Stimulated activated CD8-positive, alpha-beta memory T cell treated with anti-CD3 and anti-CD28 coated beads, Interleukin-2, amount 100 ng/mL, for 1 hour (primary cell): ENCODE data around the gene SLC1A7.

Source experiments
- DNase-seq, 2 donors: peaks; one replicate each; pipeline ENCODE4 v3.0.0-alpha.2; 2020; ENCODE audit warnings: low read depth in 2 of 2

The SLC1A7 gene

DNA sequence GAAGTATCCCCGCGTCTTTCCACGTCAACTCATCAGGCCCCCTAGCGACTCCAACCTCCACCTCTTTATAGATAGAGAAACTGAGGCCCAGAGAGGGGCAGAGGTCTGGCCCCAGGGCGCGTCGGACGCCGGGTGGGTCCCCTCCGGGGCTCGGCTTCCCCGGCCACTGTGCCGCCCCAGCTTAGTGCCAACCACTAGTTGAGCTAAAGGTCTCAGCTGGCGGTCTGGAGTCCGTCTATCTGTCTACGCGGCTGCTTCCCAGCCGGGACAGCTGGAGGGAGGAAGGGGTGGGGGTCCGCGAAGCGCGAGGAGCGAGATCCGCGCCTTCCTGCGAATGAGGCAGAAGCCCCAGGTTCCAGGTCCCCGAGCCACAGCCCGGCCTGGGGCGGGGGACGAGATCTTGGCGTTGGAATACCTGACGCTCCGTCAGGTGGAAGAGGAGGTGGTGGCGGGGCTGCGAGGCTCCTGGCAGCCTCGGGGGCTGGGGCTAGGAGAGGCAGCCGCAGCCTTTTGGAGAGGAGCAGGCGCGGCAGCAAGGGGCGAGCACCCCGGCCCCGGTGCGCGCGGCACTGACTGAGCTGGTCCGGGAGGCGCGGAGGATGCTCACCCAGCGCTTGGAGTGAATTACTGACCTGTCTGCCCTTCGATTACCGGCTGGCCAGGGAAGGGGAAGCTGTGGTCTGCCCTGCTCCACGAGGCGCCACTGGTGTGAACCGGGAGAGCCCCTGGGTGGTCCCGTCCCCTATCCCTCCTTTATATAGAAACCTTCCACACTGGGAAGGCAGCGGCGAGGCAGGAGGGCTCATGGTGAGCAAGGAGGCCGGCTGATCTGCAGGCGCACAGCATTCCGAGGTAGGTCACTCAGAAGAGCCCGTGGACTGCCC lies 79.5 kb downstream of the SLC1A7 start:
- DNase-seq, result no peak

DNA sequence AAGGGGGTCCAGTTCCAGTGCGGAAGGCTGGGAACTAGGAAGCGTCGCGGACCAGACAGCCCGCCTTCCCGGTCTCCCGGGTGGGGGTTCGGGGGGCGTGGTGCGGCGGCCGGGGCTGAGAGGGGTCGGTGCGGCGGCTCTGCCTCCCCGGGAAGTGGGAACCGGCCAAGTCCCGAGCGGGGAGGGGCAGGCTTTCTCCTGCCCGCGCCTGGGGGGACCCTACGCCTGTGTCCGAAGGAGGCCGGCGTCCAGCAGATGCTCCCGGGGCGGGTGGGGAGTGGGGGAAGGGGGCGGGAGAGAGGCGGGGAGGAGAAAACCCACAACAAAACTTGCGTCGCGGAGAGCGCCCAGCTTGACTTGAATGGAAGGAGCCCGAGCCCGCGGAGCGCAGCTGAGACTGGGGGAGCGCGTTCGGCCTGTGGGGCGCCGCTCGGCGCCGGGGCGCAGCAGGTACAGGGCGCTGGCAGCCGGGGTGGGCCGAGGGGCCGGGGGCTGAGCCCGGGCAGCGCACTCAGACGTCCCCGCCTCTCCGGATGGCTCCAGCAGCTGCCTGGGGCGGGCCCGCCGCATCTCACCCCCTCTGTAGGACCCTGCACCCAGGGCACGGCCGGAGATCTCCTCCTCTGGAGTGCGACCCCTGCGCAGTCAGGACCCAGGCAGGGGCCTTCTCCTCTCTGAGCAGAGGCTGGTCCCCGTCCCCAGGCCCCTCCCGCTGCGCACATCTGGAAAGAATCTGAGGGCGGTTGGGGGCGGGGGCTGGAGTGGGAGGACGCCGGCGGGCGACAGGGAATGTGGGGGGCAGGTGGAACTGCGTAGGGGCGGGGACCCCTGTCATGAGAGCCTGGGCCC lies 80.4 kb downstream of the SLC1A7 start, which contains the start of gene PODN:
Gene PODN (plus strand): TSS at position 355 of the 849 bp plus-strand sequence. CDS start 7,643 bp downstream, outside the sequence.
- no peak for DNase-seq

DNA sequence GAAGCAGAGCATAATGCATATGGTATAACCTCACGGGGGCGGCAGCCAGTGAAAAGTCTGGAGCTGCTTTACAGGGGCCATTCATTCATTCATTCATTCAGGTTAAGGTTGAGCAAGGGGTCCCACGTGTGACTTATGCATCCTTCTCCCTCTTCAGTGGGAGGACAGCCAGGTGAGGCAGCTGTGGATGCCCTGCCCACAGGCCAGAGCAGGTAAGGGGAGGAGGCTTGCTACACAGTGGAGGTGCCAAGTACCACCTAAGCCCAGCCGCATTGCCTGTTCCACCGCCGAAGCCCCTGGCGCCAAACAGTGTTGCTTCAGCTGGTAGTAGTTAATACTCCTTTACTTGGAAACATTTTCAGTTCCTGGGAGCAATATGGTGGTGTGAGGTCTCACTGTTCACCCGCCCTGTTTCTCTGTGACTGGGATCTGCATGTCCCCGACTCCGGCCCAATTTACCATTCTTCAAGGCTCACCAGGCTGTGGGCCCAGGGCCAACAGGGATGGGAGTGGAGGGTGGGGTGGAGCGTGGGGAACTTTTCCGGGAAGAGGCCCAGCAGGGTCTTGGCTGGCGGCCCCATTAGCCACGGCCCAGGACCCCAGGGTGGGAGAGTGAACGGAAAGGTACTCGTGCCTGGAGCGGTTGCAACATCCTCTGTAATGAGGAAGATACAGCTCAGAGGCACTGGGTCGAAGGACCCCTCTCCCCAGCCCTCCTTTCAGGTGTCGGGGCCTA lies 81.1 kb downstream of the SLC1A7 start:
- no peak for DNase-seq

DNA sequence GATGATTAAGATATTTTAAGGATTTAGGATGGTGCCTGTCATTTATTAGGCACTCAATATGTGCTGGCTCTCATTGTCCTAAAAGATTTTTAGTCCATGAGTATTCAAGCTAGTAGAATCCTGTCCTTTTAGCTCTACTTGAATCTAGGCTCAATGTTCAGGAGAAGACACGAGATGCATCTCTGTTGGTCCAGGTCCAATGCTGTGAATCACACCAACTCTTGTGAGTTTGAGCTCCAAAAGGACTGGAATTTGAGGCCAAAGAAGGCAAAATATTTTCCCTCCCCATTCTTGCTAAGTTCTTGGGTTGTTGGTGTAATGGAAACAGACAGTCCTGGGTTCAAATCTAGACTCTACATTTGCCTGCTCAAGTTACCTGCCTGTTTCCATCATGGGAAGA lies 81.9 kb downstream of the SLC1A7 start:
- DNase-seq, result no peak

DNA sequence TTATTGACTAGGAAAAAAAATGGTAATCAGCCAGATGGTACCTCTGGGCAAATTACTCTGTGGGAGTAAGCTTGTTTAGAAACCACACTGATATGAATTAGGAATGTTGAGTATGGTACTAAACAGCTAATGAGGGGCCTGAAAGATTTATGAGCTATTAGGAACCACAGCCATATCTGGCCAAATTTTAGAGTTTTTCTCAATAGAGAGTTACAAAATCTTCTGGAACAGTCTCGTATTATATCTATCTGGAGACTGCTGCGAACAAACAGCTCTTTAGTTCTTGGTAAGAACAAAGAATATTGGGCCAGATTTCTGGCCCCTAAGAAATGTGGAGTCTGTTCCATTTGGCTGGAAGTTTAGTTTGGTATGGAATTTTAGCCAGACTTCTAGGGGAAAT lies 85.3 kb downstream of the SLC1A7 start:
- DNase-seq, result no peak

DNA sequence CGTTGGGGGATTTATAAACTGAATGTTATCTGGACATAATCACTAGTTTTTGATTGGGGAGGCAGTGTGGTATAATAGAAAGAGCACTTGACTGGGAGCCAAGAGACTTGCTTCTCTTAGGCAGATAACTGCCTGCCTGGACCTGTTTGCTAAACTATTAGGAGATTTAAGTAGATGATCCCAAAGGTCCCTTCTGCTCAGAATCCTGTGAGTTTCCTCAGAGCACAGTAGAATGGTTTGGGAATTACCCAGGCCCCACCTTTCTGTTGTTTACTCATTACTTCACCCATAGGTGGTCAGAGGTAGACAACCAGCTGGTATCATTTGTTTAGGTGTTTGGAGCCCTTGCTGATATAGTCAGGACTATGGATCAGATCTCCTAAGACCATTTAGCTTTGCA lies 90.8 kb downstream of the SLC1A7 start:
- no peak for DNase-seq

DNA sequence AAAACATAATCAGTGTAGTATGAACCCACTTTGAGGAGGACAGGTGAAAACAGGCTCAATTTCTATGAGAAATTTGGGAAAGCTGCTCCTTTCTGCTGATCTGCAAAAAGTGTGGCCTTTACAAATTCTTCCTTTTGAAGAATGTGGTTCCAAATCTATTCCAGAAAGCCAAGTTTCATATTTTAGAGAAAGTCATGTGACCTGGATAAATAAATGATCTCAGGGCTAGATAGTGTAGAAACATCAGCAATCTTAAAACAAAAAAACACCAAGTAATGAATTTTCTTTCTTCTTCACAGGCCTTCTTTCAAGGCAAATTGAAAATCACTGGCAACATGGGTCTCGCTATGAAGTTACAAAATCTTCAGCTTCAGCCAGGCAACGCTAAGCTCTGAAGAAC lies 92.1 kb downstream of the SLC1A7 start:
- DNase-seq, result no peak

DNA sequence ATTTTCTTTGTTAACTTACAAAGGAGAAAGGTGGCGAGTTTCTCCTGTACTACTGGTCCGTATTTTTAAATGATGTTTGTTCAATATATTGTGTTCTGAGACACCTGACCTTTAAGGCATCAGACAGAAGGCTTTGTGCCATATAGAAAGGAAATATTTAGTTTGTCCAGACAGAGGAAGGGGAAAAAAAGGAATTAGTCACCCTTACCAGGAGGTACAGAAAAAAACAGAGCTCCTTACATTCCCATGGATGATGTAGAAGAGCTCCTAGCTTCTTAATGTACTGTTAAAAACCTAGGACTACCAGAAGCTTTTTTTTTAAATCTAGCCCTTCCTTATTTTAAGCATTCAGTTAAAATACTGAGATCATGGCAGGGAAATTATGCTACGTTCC lies 92.9 kb downstream of the SLC1A7 start:
- DNase-seq, result no peak

DNA sequence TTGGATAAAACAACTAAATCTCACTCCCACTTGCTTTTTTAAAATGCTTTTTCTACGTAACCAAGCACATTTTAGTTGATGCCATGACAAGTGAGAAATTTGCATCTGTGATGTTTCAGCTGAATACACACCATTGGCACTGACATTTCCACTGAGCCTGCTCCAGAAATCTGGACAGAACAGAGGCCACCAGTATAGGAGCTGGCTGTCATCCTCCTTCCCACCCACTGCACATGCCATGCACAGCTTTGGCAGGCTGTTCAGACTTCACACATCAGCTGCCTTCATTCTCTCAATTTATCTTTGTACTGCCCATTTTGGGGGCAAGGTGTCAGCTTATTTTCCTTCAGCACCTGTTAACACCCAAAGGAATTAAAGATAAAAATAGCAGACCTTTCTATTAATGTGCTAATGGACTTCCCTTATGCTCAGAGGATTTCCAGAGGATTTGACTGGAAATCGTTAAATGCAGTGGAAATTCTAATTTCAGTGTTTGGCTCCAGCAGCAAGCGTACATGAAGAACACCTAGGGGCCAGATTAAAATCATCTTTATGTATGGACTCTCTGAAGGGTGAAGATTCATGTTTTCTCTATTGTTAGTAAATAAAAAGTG lies 93.4 kb downstream of the SLC1A7 start:
- no peak for DNase-seq

DNA sequence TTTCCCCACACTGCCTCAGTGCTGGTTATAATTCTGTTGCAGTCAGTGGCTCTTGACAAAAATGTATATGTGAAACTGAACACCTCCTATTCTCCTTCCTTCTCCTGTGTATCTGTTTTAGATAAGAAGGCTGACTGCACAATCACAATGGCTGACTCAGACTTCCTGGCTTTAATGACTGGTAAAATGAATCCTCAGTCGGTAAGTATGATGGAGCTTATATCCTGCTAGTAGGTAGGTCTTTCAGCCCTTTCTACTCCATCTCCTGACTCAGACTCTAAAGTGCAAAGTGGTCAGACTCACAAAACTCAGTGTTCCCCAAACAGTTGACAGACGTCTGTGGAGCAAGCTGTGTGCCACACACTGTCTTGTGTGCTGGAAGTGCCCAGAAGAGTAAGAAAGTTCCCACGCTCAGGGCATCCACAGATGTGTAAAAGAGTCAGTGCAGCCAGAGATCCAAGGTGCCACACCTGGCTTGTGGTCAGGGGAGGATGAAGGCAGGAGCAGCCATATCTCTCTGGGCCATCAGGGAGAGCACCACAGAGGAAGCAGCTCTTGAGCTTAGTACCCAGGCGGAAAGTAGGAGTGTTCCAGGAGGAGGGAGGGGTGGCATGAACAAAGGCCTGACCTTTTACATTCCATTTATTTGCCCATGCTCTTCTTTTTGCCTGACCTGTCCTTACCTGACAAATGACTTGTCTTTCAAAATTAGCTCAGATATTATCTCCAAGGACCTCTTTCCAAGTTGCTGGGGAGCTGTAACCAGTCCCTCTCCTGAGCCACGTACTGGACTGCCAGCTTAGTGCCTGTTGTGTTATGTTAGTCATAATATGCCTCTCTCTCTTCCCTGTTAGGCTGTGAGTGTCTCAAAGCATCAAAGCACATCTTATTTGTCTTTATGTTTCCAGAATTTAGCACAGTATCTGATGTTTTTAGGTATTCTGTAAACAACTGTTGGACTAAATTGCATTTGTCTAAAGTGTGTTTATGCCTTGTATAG lies 94.4 kb downstream of the SLC1A7 start:
- DNase-seq, result no peak

DNA sequence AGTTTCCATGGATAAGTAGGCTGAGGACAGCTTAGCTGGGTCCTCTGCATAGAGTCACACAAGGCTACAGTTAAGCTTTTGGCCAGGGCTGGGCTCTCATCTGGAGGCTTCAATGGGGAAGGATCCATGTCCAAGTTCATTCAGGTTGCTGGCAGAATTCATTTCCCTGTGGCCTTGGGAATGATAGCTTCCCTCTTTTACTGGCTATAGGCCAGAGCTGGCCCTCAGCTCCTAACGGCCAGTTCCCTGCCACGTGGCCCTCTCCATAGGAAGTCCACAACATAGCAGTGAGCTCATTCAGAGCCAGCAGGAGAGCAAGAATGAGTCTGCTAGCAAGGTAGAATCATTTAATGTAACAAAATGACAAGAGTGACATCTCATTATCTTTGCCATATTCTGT lies 95.5 kb downstream of the SLC1A7 start:
- DNase-seq, result no peak

DNA sequence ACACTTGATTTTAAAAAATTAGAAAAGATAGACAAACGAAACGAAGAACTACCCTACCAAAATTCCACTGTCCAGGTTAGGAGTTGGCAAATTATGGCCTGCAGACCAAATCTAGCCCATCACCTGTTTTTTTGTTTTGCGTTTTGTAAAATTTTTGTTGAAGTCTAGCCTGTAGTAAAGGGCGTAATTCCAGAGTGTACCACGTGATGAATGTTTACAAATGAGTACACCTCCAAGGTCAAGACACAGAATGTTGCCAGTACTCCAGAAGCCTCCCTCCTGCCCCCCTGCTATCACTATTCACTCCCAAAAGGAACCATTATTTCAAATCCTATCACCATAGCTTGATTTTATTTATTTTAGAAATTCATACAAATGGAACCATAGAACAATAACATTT lies 97.5 kb downstream of the SLC1A7 start:
- DNase-seq, result no peak

DNA sequence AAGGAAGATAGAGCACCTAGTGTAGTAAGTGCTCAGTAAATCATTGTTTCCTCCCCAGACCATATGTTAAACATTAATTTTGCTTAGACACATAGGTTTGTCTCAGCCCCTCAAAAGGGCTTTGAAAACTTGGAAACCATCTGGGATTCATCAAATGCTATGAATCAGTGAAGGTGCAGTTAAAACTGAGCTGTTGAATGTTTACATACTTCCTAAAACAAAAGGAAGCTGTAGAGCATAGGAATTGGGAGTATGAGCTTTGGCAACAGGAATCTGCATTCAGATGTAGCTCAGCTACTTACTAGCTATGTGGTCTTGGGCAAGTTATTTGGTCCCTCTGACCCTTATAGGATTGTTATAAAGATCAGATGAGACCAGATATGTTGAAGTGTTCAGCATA lies 99.2 kb downstream of the SLC1A7 start:
- DNase-seq, result no peak

DNA sequence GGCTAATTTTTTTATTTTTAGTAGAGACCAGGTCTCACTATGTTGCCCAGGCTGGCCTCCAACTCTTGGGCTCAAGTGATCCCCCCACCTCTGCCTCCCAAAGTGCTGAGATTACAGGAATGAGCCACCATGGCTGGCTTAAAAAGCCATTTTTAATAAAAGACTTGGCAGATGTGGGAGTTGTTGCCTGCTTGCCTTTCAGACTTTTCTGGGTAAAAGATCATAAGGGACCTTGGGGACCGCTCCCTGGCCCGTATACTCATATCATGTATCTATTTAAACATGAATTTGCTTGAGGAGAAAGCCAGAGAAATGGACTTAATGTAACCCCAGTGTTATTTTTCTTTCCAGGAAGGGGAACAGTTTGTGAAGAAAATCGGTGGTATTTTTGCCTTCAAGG lies 103.9 kb downstream of the SLC1A7 start:
- no peak for DNase-seq
